ENCODE data around the gene MICAL2. TPM values are rescaled to one million over a fixed set of nuclear protein-coding genes. Genes with fewer than 3 reads are reported as not detected.

Gene MICAL2
- total RNA-seq, 3 donors from 2014 or later, result 263 to 384 (median 312) TPM

DNA sequence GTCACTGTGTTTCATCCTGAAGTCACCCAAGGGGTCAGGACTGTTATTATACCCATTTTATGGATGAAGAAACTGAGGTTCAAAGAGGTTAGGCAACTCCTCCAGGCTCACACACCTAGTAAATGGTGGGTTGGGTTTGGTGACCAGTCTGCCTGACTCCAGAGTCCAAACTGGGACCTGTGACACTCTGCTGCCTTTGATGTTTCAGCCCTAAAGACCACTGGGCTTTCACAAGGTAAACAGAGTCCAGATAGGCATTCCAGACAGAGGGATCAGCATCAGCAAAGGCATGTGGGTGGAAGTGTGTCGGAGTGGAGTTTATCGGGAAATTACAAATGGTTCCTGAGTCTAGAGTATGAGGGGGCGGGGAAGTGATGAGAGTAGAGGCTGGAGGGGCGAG is 38.5 kb downstream of the MICAL2 start:
- no peaks in the 10 kb centered on the region for H3K36me3 ChIP-seq (ENCODE audit: low read depth)
- ATAC-seq (no peak), DNase-seq (no peak)
- intact Hi-C loops (cut with DNase I, micrococcal nuclease), result no loop called here
- H3K9me3 ChIP-seq, result no peaks in the 10 kb centered on the region
- H3K4me1 ChIP-seq (ENCODE audit: low read depth), result peaks cover 19% of the 10 kb centered on the region
- no peak overlapping the region for H3K4me3 ChIP-seq
- TF ChIP-seq, protein P1, sequence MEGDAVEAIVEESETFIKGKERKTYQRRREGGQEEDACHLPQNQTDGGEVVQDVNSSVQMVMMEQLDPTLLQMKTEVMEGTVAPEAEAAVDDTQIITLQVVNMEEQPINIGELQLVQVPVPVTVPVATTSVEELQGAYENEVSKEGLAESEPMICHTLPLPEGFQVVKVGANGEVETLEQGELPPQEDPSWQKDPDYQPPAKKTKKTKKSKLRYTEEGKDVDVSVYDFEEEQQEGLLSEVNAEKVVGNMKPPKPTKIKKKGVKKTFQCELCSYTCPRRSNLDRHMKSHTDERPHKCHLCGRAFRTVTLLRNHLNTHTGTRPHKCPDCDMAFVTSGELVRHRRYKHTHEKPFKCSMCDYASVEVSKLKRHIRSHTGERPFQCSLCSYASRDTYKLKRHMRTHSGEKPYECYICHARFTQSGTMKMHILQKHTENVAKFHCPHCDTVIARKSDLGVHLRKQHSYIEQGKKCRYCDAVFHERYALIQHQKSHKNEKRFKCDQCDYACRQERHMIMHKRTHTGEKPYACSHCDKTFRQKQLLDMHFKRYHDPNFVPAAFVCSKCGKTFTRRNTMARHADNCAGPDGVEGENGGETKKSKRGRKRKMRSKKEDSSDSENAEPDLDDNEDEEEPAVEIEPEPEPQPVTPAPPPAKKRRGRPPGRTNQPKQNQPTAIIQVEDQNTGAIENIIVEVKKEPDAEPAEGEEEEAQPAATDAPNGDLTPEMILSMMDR (IDR thresholded peaks at IDR 0.05), result no peak

- ATAC-seq (no peak), DNase-seq (peak in 1 of 3 donors; percentile 13)
- H3K9me3 ChIP-seq, result no peaks in the 10 kb centered on the region
- TF ChIP-seq, protein P1 (IDR thresholded peaks at IDR 0.05), result no peak
- peaks cover 13% of the 10 kb centered on the region for H3K4me1 ChIP-seq (ENCODE audit: low read depth)
- no peak overlapping the region for H3K4me3 ChIP-seq
- H3K36me3 ChIP-seq (ENCODE audit: low read depth), result no peaks in the 10 kb centered on the region
- intact Hi-C loops (cut with DNase I, micrococcal nuclease), result no loop called here
Measured at GRCh38 chr11:12149672-12150225, 39.4 kb downstream of the MICAL2 start.

- no peaks in the 10 kb centered on the region for H3K36me3 ChIP-seq (ENCODE audit: low read depth)
- H3K4me3 ChIP-seq, result no peak overlapping the region
- DNase-seq, result no peak
- TF ChIP-seq, protein P1 (IDR thresholded peaks at IDR 0.05), result no peak
- peaks cover 3% of the 10 kb centered on the region for H3K4me1 ChIP-seq (ENCODE audit: low read depth)
- intact Hi-C loops (cut with DNase I, micrococcal nuclease), result no loop called here
- no peaks in the 10 kb centered on the region for H3K9me3 ChIP-seq
- peak; percentile 10 for ATAC-seq
Measured at GRCh38 chr11:12150831-12151382, 40.5 kb downstream of the MICAL2 start.

DNA sequence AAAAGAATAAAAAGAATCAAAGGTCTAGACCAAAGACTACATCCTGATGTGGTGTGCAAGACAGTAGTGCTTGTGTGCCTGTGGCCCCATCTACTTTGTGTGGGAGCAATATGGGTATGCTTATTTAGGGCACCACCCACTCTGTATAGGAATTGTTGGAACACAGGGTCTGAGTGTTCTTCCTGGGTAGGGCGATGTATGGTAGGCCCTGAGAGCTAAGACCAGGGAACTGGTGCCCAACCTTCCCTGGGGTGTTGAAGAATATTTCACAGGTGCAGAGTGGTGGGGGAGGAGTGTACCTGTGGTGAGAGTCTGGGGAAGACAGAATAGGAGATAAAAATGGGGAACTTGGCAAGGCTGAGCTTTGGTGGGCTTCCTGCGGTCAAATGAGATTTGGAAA is 41.9 kb downstream of the MICAL2 start:
- Histone ChIP-seq H3K9me3 (no peaks in the 10 kb centered on the region), H3K36me3 (ENCODE audit: low read depth) (no peaks in the 10 kb centered on the region), H3K4me1 (ENCODE audit: low read depth) (peaks cover 9% of the 10 kb centered on the region), H3K4me3 (no peak overlapping the region)
- intact Hi-C loops (cut with DNase I, micrococcal nuclease), result no loop called here
- ATAC-seq, result no peak
- no peak for DNase-seq
- TF ChIP-seq, protein P1 (IDR thresholded peaks at IDR 0.05), result no peak

DNA sequence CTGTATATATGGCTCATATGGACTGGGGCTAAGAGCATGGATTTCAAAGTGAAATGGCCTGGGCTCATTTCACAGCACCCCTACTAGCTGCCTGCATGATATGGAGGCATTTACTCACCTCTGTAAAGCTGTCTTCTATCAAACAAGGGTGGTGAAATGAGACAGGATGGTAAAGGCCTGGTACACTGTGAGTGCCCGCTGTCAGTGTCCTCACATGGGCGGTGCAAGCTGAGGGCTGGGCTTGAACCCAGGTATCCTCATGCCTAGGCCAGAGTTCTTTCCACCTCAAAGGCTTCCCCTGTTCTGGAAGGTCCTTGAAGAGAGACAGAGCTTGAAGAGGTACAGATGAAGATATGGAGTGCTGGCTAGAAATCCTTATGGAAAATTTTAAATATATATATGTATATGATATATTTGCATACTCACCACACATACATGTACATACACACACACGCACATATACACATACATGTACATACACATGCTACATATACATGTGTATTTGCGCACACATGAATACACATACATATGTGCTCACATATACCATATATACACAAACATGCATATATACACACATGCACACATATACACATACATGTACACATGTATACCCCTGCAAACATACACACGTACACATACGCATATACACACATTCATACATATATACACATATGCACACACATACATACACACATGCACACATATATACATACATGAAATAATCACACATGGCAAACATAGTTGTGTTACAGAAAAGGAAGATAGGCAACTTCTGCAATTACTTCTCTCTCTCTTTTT is 44.7 kb downstream of the MICAL2 start:
- Histone ChIP-seq H3K36me3 (ENCODE audit: low read depth) (no peaks in the 10 kb centered on the region), H3K4me3 (no peak overlapping the region), H3K4me1 (ENCODE audit: low read depth) (peaks cover 29% of the 10 kb centered on the region), H3K9me3 (no peaks in the 10 kb centered on the region)
- intact Hi-C loops (cut with DNase I, micrococcal nuclease), result no loop called here
- ATAC-seq (no peak), DNase-seq (no peak)
- TF ChIP-seq, protein P1 (IDR thresholded peaks at IDR 0.05), result no peak
